Activated T-helper 1 cell treated with anti-CD3 and anti-CD28 coated beads, Interleukin-12 subunit alpha, Interleukin-12 subunit beta, Interleukin-2, Interleukin-4 antibody, amounts not matched to agents 30 ng/mL and 10 ng/mL and 1 ng/mL, durations not matched to agents 14 hours and 24 hours and 36 hours (primary cell): ENCODE measurements around the gene MED13L. TPM values are rescaled to one million over a fixed set of nuclear protein-coding genes. Genes with fewer than 3 reads are reported as not detected.
"Not testable (repeated sequence)": the region's sequence is repeated elsewhere in the genome, so short reads cannot be mapped to it uniquely, and the experiment has no call there.

Experiments
- DNase-seq: peaks from one replicate; pipeline ENCODE4 v3.0.0; 2021; ENCODE audit warnings: low spot score
- H3K27ac Mint-ChIP-seq: one replicate; pipeline ENCODE4 v1.8.0; 2021; ENCODE audit warnings: mild to moderate bottlenecking, mixed read lengths
- H3K27me3 Mint-ChIP-seq: one replicate; pipeline ENCODE4 v1.8.0; 2022; ENCODE audit warnings: mild to moderate bottlenecking, moderate library complexity, mixed read lengths; ENCODE audit not compliant: insufficient read depth
- H3K36me3 Mint-ChIP-seq: one replicate; pipeline ENCODE4 v1.8.0; 2021; ENCODE audit warnings: low read depth, mixed read lengths
- H3K4me1 Mint-ChIP-seq: one replicate; pipeline ENCODE4 v1.8.0; 2021; ENCODE audit warnings: low read depth, mixed read lengths
- H3K4me3 Mint-ChIP-seq: one replicate; pipeline ENCODE4 v1.8.0; 2021; ENCODE audit warnings: mild to moderate bottlenecking, moderate library complexity, mixed read lengths
- H3K9me3 Mint-ChIP-seq: one replicate; pipeline ENCODE4 v1.8.0; 2021; ENCODE audit warnings: mixed read lengths
- intact Hi-C: fragments of 100-400 bp; cut with micrococcal nuclease; formaldehyde crosslinking; loops from one replicate; pipeline ENCODE4 v1.15.1; 2024
- total RNA-seq: library from RNA; stranded (reverse); gene quantifications from 2 replicates; pipeline ENCODE4 v1.2.3, GENCODE V29; 2022

MED13L gene
- total RNA-seq, 1 donor from 2014 or later: 66.1 TPM

GRCh38 chr12:116040402-116040801, 237.1 kb downstream of the MED13L start:
- Mint-ChIP-seq H3K4me3 (no peak overlapping the region), H3K27ac (no peak overlapping the region), H3K27me3 (peaks cover 3% of the 10 kb centered on the region), H3K36me3 (peaks cover 1% of the 10 kb centered on the region), H3K9me3 (no peaks in the 10 kb centered on the region), H3K4me1 (no peaks in the 10 kb centered on the region)
- intact Hi-C loops: no loop called here
- DNase-seq: no peak

GRCh38 chr12:116039081-116039480, 238.4 kb downstream of the MED13L start:
- H3K27ac Mint-ChIP-seq: no peak overlapping the region
- intact Hi-C loops: no loop called here
- H3K9me3 Mint-ChIP-seq: no peaks in the 10 kb centered on the region
- H3K4me1 Mint-ChIP-seq: no peaks in the 10 kb centered on the region
- no peaks in the 10 kb centered on the region for H3K36me3 Mint-ChIP-seq
- H3K4me3 Mint-ChIP-seq: no peak overlapping the region
- H3K27me3 Mint-ChIP-seq: no peaks in the 10 kb centered on the region
- DNase-seq: no peak

- Mint-ChIP-seq H3K36me3 (no peaks in the 10 kb centered on the region), H3K27ac (no peak overlapping the region), H3K4me1 (no peaks in the 10 kb centered on the region), H3K4me3 (no peak overlapping the region), H3K9me3 (no peaks in the 10 kb centered on the region), H3K27me3 (no peaks in the 10 kb centered on the region)
- no peak for DNase-seq
- intact Hi-C loops: no loop called here
These were observed 239.3 kb downstream of the MED13L start for GRCh38 chr12:116037941-116038837.

- Mint-ChIP-seq H3K27ac (no peak overlapping the region), H3K9me3 (no peaks in the 10 kb centered on the region), H3K4me3 (no peak overlapping the region), H3K27me3 (no peaks in the 10 kb centered on the region), H3K4me1 (no peaks in the 10 kb centered on the region), H3K36me3 (peaks cover 2% of the 10 kb centered on the region)
- intact Hi-C loops: no loop called here
- no peak for DNase-seq
These were observed 243.7 kb downstream of the MED13L start for GRCh38 chr12:116033765-116034164.

GRCh38 chr12:116031624-116032023, 245.9 kb downstream of the MED13L start:
- H3K4me3 Mint-ChIP-seq, intact Hi-C loops, DNase-seq, H3K27me3 Mint-ChIP-seq, H3K27ac Mint-ChIP-seq, H3K9me3 Mint-ChIP-seq, H3K36me3 Mint-ChIP-seq: not testable (repeated sequence)
- H3K4me1 Mint-ChIP-seq: peaks cover 13% of the 10 kb centered on the region

- DNase-seq: no peak
- Mint-ChIP-seq H3K4me1 (peaks cover 14% of the 10 kb centered on the region), H3K27me3 (no peaks in the 10 kb centered on the region), H3K27ac (no peak overlapping the region), H3K4me3 (no peak overlapping the region), H3K9me3 (no peaks in the 10 kb centered on the region), H3K36me3 (peaks cover 2% of the 10 kb centered on the region)
- intact Hi-C loops: loop anchor here (5.0 kb wide), 1 partner anchor 34 kb away; no protein-coding TSS in a partner anchor
These were observed 248.9 kb downstream of the MED13L start for GRCh38 chr12:116028619-116029018.

- no peaks in the 10 kb centered on the region for H3K9me3 Mint-ChIP-seq
- no peaks in the 10 kb centered on the region for H3K27me3 Mint-ChIP-seq
- H3K4me3 Mint-ChIP-seq: no peak overlapping the region
- intact Hi-C loops: loop anchor here (5.0 kb wide), 1 partner anchor 35 kb away; no protein-coding TSS in a partner anchor
- peaks cover 2% of the 10 kb centered on the region for H3K36me3 Mint-ChIP-seq
- no peak overlapping the region for H3K27ac Mint-ChIP-seq
- no peak for DNase-seq
- peaks cover 14% of the 10 kb centered on the region for H3K4me1 Mint-ChIP-seq
These were observed 250.0 kb downstream of the MED13L start for GRCh38 chr12:116027551-116027821.

- H3K27me3 Mint-ChIP-seq: no peaks in the 10 kb centered on the region
- no peak overlapping the region for H3K27ac Mint-ChIP-seq
- H3K4me1 Mint-ChIP-seq: peaks cover 14% of the 10 kb centered on the region
- DNase-seq: no peak
- intact Hi-C loops: loop anchor here (5.0 kb wide), 1 partner anchor 35 kb away; no protein-coding TSS in a partner anchor
- H3K4me3 Mint-ChIP-seq: no peak overlapping the region
- peaks cover 6% of the 10 kb centered on the region for H3K36me3 Mint-ChIP-seq
- no peaks in the 10 kb centered on the region for H3K9me3 Mint-ChIP-seq
These were observed 250.5 kb downstream of the MED13L start for GRCh38 chr12:116026768-116027550.

GRCh38 chr12:116026346-116026745, 251.1 kb downstream of the MED13L start:
- H3K27ac Mint-ChIP-seq: no peak overlapping the region
- H3K4me3 Mint-ChIP-seq: no peak overlapping the region
- no peak for DNase-seq
- intact Hi-C loops: loop anchor here (5.0 kb wide), 1 partner anchor 36 kb away; no protein-coding TSS in a partner anchor
- H3K36me3 Mint-ChIP-seq: peaks cover 6% of the 10 kb centered on the region
- no peaks in the 10 kb centered on the region for H3K27me3 Mint-ChIP-seq
- no peaks in the 10 kb centered on the region for H3K9me3 Mint-ChIP-seq
- peaks cover 14% of the 10 kb centered on the region for H3K4me1 Mint-ChIP-seq

GRCh38 chr12:116024769-116025168, 252.7 kb downstream of the MED13L start:
- H3K4me3 Mint-ChIP-seq: no peak overlapping the region

GRCh38 chr12:116019415-116019814, 258.1 kb downstream of the MED13L start:
- intact Hi-C loops: loop anchor here (5.0 kb wide), 1 partner anchor 118 kb away; no protein-coding TSS in a partner anchor
- Mint-ChIP-seq H3K9me3 (no peaks in the 10 kb centered on the region), H3K36me3 (peaks cover 27% of the 10 kb centered on the region), H3K27ac (no peak overlapping the region), H3K4me3 (no peak overlapping the region), H3K4me1 (peaks cover 7% of the 10 kb centered on the region), H3K27me3 (no peaks in the 10 kb centered on the region)
- no peak for DNase-seq

More at GRCh38 chr12:116024769-116025168, 252.7 kb downstream of the MED13L start:
- peaks cover 6% of the 10 kb centered on the region for H3K36me3 Mint-ChIP-seq
- H3K27me3 Mint-ChIP-seq: no peaks in the 10 kb centered on the region
- intact Hi-C loops: loop anchor here (5.0 kb wide), 1 partner anchor 38 kb away; no protein-coding TSS in a partner anchor
- H3K4me1 Mint-ChIP-seq: peaks cover 14% of the 10 kb centered on the region
- no peaks in the 10 kb centered on the region for H3K9me3 Mint-ChIP-seq
- no peak for DNase-seq
- H3K27ac Mint-ChIP-seq: no peak overlapping the region

GRCh38 chr12:116018282-116018681, 259.2 kb downstream of the MED13L start:
- no peak overlapping the region for H3K4me3 Mint-ChIP-seq
- intact Hi-C loops: loop anchor here (5.0 kb wide), 1 partner anchor 119 kb away; no protein-coding TSS in a partner anchor
- no peak overlapping the region for H3K27ac Mint-ChIP-seq
- H3K9me3 Mint-ChIP-seq: no peaks in the 10 kb centered on the region
- DNase-seq: no peak
- peaks cover 7% of the 10 kb centered on the region for H3K4me1 Mint-ChIP-seq
- peaks cover 34% of the 10 kb centered on the region for H3K36me3 Mint-ChIP-seq
- H3K27me3 Mint-ChIP-seq: no peaks in the 10 kb centered on the region

- Mint-ChIP-seq H3K4me3 (no peak overlapping the region), H3K4me1 (peaks cover 7% of the 10 kb centered on the region), H3K27me3 (no peaks in the 10 kb centered on the region), H3K36me3 (peaks cover 38% of the 10 kb centered on the region), H3K9me3 (no peaks in the 10 kb centered on the region), H3K27ac (no peak overlapping the region)
- DNase-seq: no peak
- intact Hi-C loops: loop anchor here (1.0 to 5.0 kb wide), 4 partner anchors 122 to 261 kb away; no protein-coding TSS in a partner anchor
These were observed 262.0 kb downstream of the MED13L start for GRCh38 chr12:116015525-116015924.
